GM12878 (cell line): ENCODE data around the gene CSF3R. TPM values are rescaled to one million over a fixed set of nuclear protein-coding genes. Genes with fewer than 3 reads are reported as not detected.

ENCODE experiments used
- ATAC-seq: fragments of 200-7000 bp; cut with Tn5 transposase; 3 replicates; pipeline ENCODE4 v1.9.1; 2020; ENCODE audit warnings: mild to moderate bottlenecking, moderate library complexity
- BruUV-seq: library from RNA; stranded (reverse); fragments of 400-500 nt; replicated peaks from 2 replicates; lab custom pipeline; 2021; lab: Mats Ljungman, UMichigan
- CTCF ChIA-PET: fragments of 300-600 bp; sonication (Branson Sonifier 250); formaldehyde crosslinking; extraction: SDS; loops from one replicate; lab custom pipeline; 2021; ENCODE audit warnings: inconsistent platforms; lab: Yijun Ruan, JAX
- POLR2A ChIA-PET: fragments of 350-600 bp; formaldehyde crosslinking; extraction: SDS; loops from one replicate; lab custom pipeline; 2021; ENCODE audit warnings: inconsistent platforms; lab: Charles Lee
- RAD21 ChIA-PET: fragments of 300-600 bp; sonication (Branson Sonifier 250); formaldehyde crosslinking; loops from one replicate; lab custom pipeline; 2023; ENCODE audit warnings: antibody characterized with exemption; ENCODE audit not compliant: unreplicated experiment; lab: Charles Lee
- SMC1A ChIA-PET: fragments of 300-600 bp; sonication (Branson Sonifier 250); formaldehyde crosslinking; loops from one replicate; lab custom pipeline; 2023; ENCODE audit not compliant: unreplicated experiment, uncharacterized antibody; lab: Charles Lee
- DNase-seq: peaks from one replicate; pipeline ENCODE4 v3.0.0-alpha.2; 2011; ENCODE audit warnings: low read depth, low spot score
- FAIRE-seq: peaks from 3 replicates; lab custom pipeline; 2011; peaks lifted over from hg19 to GRCh38; lab: Jason Lieb, UNC
- H2AFZ ChIP-seq: 2 replicates; pipeline ENCODE4 v1.6.0; 2011; ENCODE audit warnings: low read depth, low read length, control low read depth; ENCODE audit not compliant: control insufficient read depth
- H3K27ac ChIP-seq: 2 replicates; pipeline ENCODE4 v1.5.1; 2011; ENCODE audit warnings: control low read depth; ENCODE audit not compliant: control insufficient read depth, insufficient read depth
- H3K27me3 ChIP-seq, 2 experiments: replicated peaks in 1 of 2; 2 replicates each; pipeline versions ENCODE4 v1.6.0 to v1.6.1; 2011; ENCODE audit warnings: low read length in 1 of 2; ENCODE audit not compliant: control insufficient read depth in 2 of 2, insufficient read depth in 2 of 2
- H3K36me3 ChIP-seq, 2 experiments: 2 replicates each; pipeline ENCODE4 v1.5.1; 2011; ENCODE audit warnings: low read length in 1 of 2; ENCODE audit not compliant: control insufficient read depth in 2 of 2, insufficient read depth in 2 of 2
- H3K4me1 ChIP-seq: 2 replicates; pipeline ENCODE4 v1.6.1; 2011; ENCODE audit warnings: mild to moderate bottlenecking, low read length, moderate library complexity, mixed read lengths; ENCODE audit not compliant: control insufficient read depth, insufficient read depth
- H3K4me2 ChIP-seq: 2 replicates; pipeline ENCODE4 v1.6.0; 2011; ENCODE audit warnings: control low read depth; ENCODE audit not compliant: control insufficient read depth, insufficient read depth
- H3K4me3 ChIP-seq: fragments of 200-600 bp; sonication (generic); 2 replicates; pipeline ENCODE4 v1.5.1; 2016
- H3K79me2 ChIP-seq: 2 replicates; pipeline ENCODE4 v1.6.0; 2011; ENCODE audit warnings: low read length; ENCODE audit not compliant: control insufficient read depth, insufficient read depth
- H3K9ac ChIP-seq: 2 replicates; pipeline ENCODE4 v1.8.0; 2011; ENCODE audit warnings: low read length, control low read depth, mixed read lengths; ENCODE audit not compliant: control insufficient read depth, insufficient read depth
- H3K9me3 ChIP-seq: replicated peaks from 3 replicates; pipeline ENCODE4 v1.5.1; 2011; ENCODE audit warnings: mild to moderate bottlenecking, low read length; ENCODE audit not compliant: control insufficient read depth, insufficient read depth
- H4K20me1 ChIP-seq: 2 replicates; pipeline ENCODE4 v1.6.0; 2011; ENCODE audit not compliant: control insufficient read depth, insufficient read depth
- BCLAF1 ChIP-seq: fragments of 450-650 bp; IDR thresholded peaks from 2 replicates; pipeline ENCODE4 v1.6.1; 2017; ENCODE audit warnings: antibody characterized with exemption, mild to moderate bottlenecking, moderate library complexity
- BMI1 ChIP-seq: fragments of 450-650 bp; IDR thresholded peaks from 2 replicates; pipeline ENCODE4 v1.6.1; 2016; ENCODE audit warnings: mild to moderate bottlenecking, moderate library complexity, borderline replicate concordance
- FOXK2 ChIP-seq: fragments of 450-650 bp; IDR thresholded peaks from 2 replicates; pipeline ENCODE4 v1.6.1; 2017; ENCODE audit warnings: mild to moderate bottlenecking, moderate library complexity
- MTA2 ChIP-seq: fragments of 450-650 bp; IDR thresholded peaks from 2 replicates; pipeline ENCODE4 v1.6.1; 2016; ENCODE audit warnings: low read depth, mild to moderate bottlenecking, moderate library complexity
- MTA3 ChIP-seq: IDR thresholded peaks from 2 replicates; pipeline ENCODE4 v1.6.1; 2012; ENCODE audit warnings: low read length, inconsistent platforms, borderline replicate concordance
- NRF1 ChIP-seq: conservative IDR thresholded peaks from 2 replicates; pipeline ENCODE4 v1.6.1; 2011; ENCODE audit warnings: mild to moderate bottlenecking, low read depth, low read length, improper control_type of control experiment
- RELA ChIP-seq: fragments of 450-650 bp; IDR thresholded peaks from 2 replicates; pipeline ENCODE4 v1.8.0; 2014; ENCODE audit warnings: borderline replicate concordance; ENCODE audit not compliant: partially characterized antibody
- REST ChIP-seq: IDR thresholded peaks from 2 replicates; pipeline ENCODE4 v1.6.1; 2012; ENCODE audit warnings: mild to moderate bottlenecking, low read depth, low read length
- SMAD5 ChIP-seq: IDR thresholded peaks from 2 replicates; pipeline ENCODE4 v1.6.1; 2016; ENCODE audit warnings: antibody characterized with exemption, low read depth
- SREBF1 ChIP-seq: IDR thresholded peaks from 2 replicates; pipeline ENCODE4 v1.6.1; 2012; ENCODE audit warnings: mild to moderate bottlenecking, low read length
- TARDBP ChIP-seq: IDR thresholded peaks from 2 replicates; pipeline ENCODE4 v1.6.1; 2016; ENCODE audit warnings: borderline replicate concordance
- YY1 ChIP-seq: IDR thresholded peaks from 2 replicates; pipeline ENCODE4 v1.6.1; 2011; ENCODE audit warnings: low read depth, mild to moderate bottlenecking, low read length
- ZNF24 ChIP-seq: fragments of 450-650 bp; IDR thresholded peaks from 2 replicates; pipeline ENCODE4 v1.6.1; 2017; ENCODE audit warnings: antibody characterized with exemption, mild to moderate bottlenecking
- ZNF592 ChIP-seq: fragments of 450-650 bp; IDR thresholded peaks from 2 replicates; pipeline ENCODE4 v1.6.1; 2017; ENCODE audit warnings: mild to moderate bottlenecking, moderate library complexity
- WGBS: methylation state at CpG from one replicate; pipeline ENCODE4 v1.1.6; 2016; ENCODE audit warnings: low lambda C conversion rate; ENCODE audit not compliant: insufficient replicate concordance, insufficient coverage; ENCODE audit errors: missing lambda C conversion rate; 5-methylcytosine and 5-hydroxymethylcytosine counted together
- in situ Hi-C: fragments of 300-500 bp; cut with MboI; formaldehyde crosslinking; loops from 9 replicates; pipeline ENCODE4 v1.14.3; 2018; ENCODE audit warnings: mixed read lengths
- intact Hi-C: fragments of 100-400 bp; cut with micrococcal nuclease; formaldehyde crosslinking; loops from one replicate; pipeline ENCODE4 v1.14.2; 2022; ENCODE audit not compliant: unreplicated experiment
- polyA plus RNA-seq, 11 experiments: library from polyadenylated mRNA; depleted of rRNA in 4 of 11; unstranded in 6 of 11; stranded (reverse) in 5 of 11; fragments of >200 nt; fragmentation: Nextera tagmentation in 4 of 11; fragmentation: Illumina TruSeq in 1 of 11; extraction: Ambion mirVana in 4 of 11; extraction: Trizol in 1 of 11; gene quantifications; 1 replicate in 1 of 11; 2 replicates in 10 of 11; pipeline versions ENCODE4 v1.2.1 to v1.2.3, GENCODE V29; 2011 to 2016; ENCODE audit warnings: inconsistent platforms in 2 of 11, missing spikeins in 2 of 11, low read depth in 1 of 11
- total RNA-seq, 4 experiments: library from RNA; depleted of rRNA in 3 of 4; stranded (reverse); fragments of >200 nt in 3 of 4; fragmentation: Illumina TruSeq in 1 of 4; extraction: Trizol in 1 of 4; gene quantifications; 2 replicates each; pipeline versions ENCODE4 v1.2.1 to v1.2.3, GENCODE V29; 2013 to 2021

The CSF3R gene
- total and polyA plus RNA-seq, 10 of the 15 experiments (the other 5 are each of a cell fraction or from before 2014, with no cell fraction given): 0.13 TPM; not detected in 9

GRCh38 chr1:36438715-36439114 is 44.0 kb downstream of the CSF3R start:
- Histone ChIP-seq H3K4me1 (no peaks in the 10 kb centered on the region), H3K4me2 (no peak overlapping the region), H3K79me2 (no peaks in the 10 kb centered on the region), H3K36me3 (no peaks in the 10 kb centered on the region), H3K27me3 (no peaks in the 10 kb centered on the region), H4K20me1 (no peaks in the 10 kb centered on the region), H3K4me3 (no peak overlapping the region), H3K9ac (no peak overlapping the region), H2AFZ (no peak overlapping the region), H3K27ac (no peak overlapping the region), H3K9me3 (no peaks in the 10 kb centered on the region)
- no peak for ATAC-seq
- WGBS: 65% methylated on average over 4 of the region's 4 CpGs
- DNase-seq: no peak
- intact Hi-C loops (no loop called here), in situ Hi-C loops (no loop called here)
- CTCF ChIA-PET: interaction anchor here (1.0 to 1.1 kb wide), 2 partner anchors 14 to 17 kb away, joined by 3 to 5 read pairs; no protein-coding TSS in a partner anchor
- no peak for FAIRE-seq
- POLR2A ChIA-PET: no interaction called here
- BruUV-seq: no TSS peak
- RAD21 ChIA-PET: interaction anchor here (0.6 kb wide), 1 partner anchor 141 kb away, joined by 3 read pairs; no protein-coding TSS in a partner anchor
- SMC1A ChIA-PET: interaction anchor here (1.7 kb wide), 1 partner anchor 17 kb away, joined by 4 read pairs; no protein-coding TSS in a partner anchor
- TF ChIP-seq BCLAF1 (no peak), RELA (no peak), YY1 (no peak), FOXK2 (no peak), TARDBP (no peak), SREBF1 (no peak), ZNF592 (no peak), BMI1 (no peak), MTA3 (no peak), SMAD5 (no peak), NRF1 (no peak), ZNF24 (no peak), REST (no peak), MTA2 (no peak)
